Hypothalamus (tissue), 51 donors: ENCODE measurements around the gene MVD.
A peak's percentile ranks its signal among the peaks of the same experiment; 100 is the strongest.

Experiments
- DNase-seq, 51 donors: peaks; one replicate each; lab custom pipeline; 2025; lab: John Stamatoyannopoulos, UW

MVD gene, protein sequence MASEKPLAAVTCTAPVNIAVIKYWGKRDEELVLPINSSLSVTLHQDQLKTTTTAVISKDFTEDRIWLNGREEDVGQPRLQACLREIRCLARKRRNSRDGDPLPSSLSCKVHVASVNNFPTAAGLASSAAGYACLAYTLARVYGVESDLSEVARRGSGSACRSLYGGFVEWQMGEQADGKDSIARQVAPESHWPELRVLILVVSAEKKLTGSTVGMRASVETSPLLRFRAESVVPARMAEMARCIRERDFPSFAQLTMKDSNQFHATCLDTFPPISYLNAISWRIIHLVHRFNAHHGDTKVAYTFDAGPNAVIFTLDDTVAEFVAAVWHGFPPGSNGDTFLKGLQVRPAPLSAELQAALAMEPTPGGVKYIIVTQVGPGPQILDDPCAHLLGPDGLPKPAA

DNA sequence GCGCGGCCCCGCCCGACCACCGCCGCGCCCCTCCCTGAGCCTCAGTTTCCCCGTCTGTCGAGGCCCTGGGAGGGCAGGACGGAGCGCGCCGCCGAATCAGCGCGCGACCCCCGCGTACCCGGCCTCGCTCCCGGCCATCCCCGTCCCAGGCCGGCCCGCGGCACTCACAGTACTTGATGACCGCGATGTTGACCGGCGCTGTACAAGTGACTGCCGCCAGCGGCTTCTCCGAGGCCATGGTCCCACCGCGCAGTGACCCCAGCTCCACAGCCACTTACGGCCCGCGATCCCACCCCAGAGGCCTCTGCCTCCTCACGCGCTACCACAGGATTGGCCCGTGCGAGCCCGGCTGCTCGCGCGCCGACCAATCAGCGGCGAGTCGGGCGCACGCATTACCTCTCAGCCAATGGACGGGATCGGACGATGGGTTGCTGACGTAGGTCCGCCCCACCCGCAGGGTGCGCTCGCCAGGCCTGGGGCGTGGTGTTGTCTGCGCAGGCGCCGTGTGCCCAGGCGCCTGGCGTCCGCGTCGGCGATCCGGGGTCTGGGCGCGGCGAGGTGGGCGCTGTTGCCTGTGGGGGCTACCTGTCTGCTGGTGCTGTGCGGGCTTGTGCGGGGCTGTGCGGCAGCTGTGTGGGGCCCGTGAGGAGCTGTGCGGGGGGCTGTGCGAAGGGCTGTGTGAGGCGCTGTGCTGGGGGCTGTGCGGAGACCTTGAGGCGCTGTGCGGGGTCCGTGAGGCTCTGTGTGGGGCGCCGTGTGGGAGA, at the start of gene MVD:
TSS of gene MVD (minus strand) at position 249 of the 764 bp plus-strand sequence. CDS start at position 238, 11 bp downstream.
- peak; percentile 72 to 99 (median 96) for DNase-seq

DNA sequence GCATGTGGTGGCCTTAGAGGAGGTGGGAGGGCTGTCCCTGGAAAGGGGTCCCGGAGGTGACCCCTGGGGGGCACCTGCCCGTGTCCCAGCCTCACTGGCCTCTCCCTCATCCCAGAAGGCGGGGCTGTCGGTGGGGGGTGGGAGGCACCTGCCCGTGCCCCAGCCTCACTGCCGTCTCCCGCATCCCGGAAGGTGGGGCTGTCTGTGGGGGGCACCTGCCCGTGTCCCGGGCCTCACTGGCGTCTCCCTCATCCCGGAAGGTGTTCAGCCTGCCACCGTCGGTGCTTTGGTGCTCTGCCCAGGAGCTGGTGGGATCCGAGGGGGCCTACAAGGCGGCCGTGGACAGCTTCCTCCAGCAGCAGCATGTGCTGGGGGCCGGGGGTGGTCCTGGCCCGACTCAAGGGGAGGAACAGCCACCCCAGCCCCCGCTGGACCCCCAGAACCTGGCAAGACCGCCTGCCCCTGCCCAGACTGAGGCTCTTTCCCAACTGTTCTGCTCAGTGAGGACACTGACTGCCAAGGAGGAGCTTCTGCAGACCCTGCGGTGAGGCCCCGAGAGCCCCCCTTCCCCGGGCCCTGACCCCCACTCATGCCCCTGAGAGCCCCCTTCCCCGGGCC, 49.6 kb upstream of the MVD start:
- no peak for DNase-seq

DNA sequence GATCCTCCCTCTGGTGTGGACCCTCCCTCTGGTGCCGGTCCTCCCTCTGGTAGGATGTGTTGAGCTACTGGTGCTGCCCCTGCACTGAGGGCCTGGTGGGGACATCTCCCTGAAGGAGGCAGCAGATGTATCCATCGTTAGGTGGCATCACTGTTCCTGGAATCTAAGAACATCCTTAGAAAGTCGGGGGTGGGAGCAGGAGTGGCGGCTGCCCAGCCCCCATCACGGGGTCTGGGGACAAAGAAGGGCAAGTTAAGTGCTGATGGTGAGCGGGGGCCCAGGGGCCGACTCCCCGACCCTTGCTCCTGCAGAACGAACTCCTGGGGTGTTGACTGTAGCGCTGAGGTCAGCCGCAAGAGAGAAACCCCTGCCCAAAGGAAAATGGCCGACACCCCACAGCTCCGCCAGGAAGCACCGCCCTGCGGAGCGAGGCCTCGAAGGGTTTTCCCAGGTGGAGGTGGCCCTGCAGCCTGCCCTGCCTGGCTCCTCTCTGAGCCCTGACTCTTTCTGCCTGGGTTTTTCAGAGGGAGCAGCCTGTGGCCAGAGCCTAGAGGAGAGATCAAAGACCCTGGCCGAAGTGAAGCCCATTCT, 49.0 kb upstream of the MVD start:
- no peak for DNase-seq

DNA sequence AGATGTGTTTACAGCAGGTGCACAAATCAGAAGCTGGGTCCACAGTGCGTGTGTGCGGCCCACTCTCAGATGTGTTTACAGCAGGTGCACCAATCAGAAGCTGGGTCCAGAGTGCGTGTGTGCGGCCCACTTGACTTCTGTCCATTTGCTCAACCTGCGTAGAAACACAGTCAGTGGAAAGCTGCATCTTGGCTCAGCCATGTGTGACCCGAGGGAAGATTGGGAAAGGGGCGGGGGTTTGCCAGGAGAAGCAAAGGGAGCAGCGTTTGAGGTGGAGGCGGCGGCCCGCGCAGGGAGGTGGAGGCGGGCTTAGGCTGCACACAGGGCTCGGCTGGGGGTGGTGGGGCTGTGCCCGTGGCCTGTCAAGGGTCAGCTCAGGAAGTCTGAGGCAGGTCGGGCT, 47.7 kb upstream of the MVD start:
- no peak for DNase-seq

DNA sequence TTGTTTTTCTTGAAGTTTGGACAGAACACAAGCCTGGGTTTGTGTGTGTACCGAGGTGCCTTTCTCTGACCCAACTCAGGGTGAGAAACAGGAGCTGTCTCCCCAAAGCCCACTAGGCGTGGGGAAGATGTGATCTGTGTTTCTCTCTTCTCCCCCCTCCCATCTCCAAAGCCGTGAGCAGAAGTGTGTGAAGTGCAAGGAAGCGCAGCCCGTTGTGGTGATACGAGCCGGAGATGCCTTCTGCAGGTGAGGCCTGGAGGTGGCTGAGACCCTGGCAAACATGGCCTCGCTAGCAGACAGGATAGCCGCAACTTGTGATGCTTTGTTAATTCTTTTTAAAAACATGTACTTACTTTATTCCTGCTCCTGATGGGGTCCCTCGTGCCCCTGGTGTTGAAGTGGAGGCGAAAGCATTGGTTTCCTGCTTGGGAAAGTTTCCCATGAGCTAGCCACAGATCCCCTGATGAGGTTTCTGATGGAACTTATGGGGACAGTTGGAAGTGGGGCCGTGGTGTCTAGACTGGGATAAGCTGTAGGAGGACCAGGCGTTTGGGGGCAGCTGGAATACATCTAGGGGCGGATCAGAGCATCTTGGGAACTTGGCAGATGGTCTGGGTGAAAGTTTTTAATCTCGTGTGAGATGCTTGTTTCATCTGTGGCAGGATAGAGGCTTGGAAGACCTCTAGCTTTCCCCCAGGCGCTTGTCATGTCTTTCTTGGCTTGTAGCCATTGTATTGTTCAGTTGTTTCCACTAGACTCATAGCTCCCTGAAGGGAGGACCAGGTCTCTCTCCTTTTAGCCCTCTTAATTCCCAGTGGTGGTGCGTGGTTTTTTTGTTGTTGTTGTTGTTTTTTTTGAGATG, 44.3 kb upstream of the MVD start:
- no peak for DNase-seq

DNA sequence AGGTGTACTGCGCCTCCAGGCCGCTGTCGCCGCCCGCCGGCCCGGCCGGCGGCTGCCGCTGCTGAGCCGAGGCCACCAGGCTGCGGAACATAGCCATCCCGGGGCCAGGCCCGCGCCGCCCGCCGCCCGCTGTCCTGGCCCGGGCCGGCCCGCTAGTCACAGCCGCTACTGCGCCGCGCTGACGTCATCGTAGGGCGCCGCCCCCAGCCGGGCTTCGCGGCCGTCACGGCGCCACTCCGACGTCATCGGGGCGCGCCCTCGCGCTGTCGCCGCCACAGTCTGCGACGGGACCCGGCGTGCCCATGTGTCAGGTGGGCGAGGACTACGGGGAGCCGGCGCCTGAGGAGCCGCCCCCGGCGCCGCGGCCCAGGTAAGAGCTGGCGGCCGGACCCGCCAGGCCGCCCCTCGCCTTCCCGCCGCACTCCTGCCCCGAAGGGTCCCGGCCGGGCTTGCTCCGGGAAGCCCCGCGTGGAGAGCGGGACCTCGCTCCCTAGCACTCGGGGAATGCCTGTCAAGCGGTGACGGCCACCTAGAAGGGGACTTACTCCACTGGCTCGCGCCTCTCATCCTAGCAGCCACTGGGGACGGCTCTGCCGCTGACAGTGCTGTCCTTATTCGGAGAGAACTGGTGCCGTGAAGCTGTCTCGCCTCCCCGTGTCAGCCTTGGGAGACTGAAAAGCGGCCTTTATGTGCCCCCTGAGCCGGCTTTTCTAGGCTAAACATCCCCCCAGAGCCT, 43.5 kb upstream of the MVD start, which contains the start of the genes CTU2 and RNF166:
TSS of gene CTU2 (plus strand) at position 275 of the 736 bp plus-strand sequence. CDS start at position 303, 28 bp downstream.
TSS of gene RNF166 (minus strand) at position 180 of the 736 bp plus-strand sequence. CDS start at position 97, 83 bp downstream.
- DNase-seq = peak in 50 of 51 donors; percentile 32 to 94 (median 79)

DNA sequence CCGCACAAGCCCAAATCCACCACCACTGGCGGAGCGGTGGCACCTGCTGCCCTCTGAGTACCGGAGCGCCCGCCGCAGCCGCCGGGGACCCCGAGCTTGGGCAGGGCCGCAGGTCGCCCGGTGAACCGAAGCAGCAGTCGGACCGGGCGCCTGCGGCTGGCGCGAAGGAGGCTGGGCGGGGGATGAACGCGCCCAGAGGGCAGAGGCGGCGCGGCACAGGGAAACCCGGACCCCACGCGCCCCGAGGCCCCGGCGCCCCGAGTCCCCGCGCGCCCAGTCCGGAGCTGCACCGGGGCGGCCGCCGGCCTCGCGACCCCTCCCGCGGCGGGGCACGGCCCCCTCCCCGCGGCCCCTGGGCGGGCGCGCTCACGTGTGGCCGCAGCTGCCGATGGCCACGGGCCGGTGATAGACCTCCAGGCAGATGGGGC, 42.9 kb upstream of the MVD start:
- peak in 4 of 51 donors; percentile 24 to 46 (median 29) for DNase-seq

DNA sequence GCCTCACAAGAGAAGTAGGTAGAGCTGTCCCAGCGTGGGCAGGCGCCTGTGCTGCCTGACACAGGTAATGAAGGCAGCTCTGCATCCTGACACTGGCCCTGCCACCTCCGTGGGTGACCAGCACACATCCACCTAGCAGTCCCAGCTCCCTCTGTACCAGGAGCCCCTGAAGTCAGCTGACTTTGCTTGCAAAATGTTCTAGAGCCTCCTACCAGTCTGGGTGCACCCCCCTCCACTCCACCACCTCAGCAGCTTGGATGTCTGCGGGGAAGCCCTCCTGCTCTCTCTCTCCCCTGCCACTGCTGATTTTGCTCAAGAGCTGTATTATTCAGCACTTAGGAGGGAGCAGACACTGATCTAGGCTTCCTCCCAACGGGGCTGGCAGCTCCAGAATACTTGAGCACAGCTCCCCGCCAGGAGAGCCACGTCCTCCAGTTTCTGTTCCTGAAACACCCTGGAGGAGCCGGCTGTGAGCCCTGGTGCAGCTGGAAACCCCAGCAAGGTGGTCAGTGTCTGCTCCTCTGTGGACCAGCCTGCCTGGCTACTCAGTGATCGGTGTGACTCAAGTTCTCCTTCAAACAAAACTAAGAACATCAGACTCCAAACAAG, 42.3 kb upstream of the MVD start:
- peak in 16 of 51 donors; percentile 6 to 60 (median 26) for DNase-seq

DNA sequence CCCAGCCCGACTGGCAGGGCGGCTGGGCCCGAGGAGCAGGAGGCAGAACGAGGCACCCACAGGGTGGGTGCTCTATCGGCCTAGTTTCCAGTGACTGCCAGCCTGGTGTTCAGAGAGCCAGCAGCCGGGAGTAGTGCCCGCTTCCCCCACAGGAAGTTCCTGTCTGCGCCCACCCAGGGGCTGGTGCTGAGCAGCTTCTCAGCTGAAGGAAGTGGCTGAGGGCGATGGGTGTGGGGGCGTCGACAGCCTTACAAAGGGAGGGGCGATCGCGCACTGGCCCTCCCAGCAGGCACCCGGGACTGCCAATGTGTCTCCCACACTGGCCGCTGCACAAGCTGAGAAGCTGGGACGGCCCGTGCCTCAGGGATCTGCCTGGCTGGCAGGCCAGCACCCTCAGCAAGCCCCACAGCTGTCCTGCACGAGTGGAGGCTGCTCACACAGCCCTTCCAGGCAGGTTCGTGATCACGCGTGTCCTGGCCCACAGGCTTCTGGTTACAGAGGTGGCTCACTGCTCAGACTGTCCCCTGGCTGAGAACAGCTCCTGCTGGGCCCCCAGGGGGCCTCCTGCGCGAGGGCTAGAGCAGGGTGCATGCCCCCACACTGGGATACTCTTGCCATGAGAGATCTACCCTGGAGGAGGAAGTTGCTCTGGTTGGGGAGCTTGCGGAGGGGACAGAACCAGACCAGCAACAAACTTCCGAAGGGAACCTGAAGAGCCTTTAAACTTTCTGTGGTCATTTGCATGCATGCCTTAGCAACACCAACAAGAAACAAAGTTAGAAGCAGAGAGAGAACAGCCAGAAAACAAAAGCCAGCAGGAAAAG, 40.8 kb upstream of the MVD start:
- peak in 33 of 51 donors; percentile 6 to 67 (median 34) for DNase-seq

DNA sequence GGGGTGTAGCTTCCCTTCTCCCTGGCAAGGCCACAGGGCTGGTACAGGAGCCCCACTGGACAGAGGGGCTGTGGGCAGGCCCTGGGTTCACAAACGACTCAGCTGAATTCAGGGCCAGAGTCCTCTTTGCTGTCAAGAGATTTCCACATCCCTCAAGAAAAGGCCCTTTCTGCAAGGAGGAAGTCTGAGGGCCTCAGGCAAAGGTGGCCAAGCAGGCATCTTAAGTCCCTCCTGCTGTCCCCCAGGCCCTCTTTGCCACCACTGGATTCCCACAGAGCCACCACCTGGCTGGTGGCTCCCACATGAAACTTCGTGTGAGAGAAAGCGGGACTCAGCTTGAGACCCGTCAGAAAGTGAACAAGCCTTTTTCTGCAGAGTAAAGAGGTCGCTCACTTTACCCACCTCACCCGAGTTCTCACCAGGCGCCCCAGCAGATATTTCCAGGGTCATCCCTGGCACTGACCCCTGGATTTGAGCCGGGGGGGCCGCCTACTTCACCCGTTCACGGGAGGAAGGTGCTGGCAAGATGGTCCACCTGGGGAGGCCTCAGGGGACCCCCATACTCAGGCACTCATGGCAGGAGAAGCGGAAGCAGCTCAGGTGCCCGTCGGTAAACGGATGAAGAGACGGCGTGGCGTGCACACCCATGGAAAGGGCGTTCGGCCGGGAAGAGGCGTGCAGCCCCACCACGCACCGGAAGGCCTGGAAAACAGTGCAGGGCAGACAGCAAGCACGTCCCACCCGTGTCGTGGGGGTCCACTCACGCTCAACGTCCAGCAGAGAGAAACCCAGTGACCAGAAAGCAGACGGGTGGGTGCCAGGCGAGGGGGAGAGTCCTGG, 39.7 kb upstream of the MVD start:
- DNase-seq = no peak

DNA sequence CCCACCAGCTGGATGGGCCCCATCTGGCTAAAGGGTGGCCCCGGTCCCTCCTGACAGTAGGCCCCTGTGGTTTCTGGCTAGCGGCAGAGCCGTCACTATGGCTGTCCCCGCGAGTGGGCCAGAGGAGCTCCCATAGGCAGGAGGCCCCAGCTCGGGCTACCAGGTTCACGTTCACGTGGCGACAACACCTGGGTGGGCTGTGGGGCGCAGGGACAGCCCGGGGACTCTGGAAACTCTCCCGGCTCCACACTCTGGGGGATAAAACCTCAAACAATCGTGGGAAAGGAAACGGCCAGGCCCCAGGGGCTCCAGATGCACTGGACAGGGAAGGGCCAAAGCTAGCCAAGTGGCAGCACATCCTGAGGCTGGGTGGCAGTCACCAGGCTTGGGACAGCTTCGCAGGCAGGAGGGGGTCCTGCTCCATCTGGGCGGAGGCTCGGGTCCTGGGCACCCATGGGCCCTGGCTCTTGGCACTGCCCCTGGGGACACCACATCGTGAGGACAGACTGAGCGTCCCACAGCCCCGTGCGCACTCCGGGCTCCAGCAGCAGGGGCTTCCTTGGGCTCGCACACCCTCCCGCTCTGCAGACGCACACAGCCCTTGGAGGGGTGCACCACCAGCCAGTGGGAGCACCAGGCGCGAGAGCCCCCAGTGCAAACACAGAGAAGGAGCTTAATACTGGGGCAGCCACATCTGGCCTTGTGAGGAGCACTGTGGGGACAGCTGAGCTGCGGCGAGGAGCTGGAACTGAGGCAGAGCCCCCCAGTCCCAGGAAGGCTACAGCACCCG, 38.9 kb upstream of the MVD start:
- DNase-seq = no peak

DNA sequence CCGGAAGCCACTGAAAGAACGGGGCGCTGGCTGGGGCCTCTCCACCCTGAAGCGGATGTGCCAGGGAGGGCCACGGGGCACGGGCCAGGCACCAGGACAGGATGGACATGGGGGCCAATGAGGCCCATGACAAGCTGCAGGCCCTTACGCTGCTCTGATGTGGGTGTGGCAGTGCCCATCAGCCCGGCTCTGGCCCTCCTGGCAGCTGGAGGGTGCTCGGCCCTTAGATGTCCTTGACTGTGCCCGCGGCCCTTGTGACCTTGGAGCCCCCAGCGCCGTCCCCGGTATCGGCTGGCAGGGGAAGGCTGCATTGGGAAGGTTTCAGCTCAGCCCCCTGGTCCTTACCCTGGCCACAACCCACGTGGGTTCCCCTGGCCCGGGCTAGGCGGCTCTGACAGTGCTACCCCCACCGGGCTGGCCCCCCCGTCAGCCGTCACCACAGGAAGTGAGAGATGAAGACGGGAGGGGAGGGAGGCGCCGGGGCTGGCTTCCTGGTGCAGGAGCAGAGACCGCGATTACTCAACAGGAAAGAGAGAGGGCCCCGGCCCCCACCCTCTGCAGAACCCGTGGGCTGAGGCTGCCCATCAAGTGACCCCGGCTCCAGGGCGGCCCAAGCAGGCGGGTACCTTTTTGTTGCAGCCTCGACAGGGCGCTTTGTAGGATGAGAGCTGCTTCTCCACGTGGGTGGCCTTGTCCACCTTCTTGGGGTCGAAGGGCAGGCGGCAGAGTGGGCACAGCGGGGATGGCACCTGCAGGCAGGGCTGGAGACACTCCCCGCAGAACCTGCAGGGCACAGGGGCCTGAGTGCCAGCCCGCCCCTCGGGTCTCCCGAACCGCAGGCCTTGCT, 38.0 kb upstream of the MVD start:
- peak in 44 of 51 donors; percentile 4 to 72 (median 46) for DNase-seq

DNA sequence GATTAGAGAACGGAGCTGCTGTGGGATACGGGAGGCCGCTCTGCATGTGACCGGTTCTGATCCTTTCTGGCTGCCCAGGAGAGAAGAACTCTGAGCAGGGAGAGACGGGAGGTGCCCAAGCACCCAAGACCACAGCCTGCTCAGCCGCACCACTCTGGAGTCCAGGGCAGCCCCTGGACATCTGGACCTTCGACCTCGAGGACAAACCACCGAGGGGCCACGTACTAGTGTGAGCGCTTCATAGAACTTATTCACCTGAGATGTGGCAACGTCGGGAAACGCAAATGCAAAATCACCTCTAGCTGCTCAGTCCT, 37.4 kb upstream of the MVD start:
- no peak for DNase-seq

DNA sequence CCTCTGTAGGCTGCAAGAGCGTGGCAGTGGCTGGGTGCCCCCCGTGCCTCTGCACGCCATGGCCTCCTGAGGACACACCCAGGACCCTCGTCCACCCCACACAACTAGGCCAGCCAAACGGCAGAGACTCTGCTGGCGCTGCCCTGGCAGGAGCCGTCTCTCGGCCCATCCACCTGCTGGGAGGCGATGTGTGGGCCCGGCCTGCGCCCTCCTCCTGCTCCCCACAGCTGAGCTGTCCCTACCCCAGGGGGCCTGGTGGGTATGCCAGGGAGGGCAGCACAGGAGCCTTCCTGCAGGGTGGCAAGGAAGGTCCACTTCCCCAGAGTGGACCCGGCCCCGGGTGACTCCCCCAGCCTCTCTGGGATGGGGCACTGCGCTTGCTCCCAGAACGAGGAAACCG, 36.3 kb upstream of the MVD start:
- no peak for DNase-seq

DNA sequence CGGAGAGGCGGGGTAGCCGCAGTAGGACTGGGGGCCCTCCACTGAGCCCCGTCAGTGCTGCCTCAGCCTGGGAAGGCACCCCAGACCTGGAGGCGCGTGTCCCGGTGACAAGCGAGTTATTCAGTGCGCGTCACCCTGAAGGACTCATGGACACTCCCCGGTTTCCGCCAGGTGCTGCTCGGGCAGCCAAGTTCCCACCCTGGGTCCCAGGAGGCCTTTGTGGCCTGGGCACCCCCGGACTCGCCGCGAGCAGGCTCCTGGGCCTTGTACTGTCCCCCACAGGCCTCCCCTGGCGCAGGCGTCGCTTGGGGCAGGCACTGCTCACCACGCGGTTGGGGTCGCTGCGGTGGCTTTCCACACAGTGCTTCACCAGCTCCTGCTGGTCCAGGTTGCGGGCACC, 35.8 kb upstream of the MVD start:
- DNase-seq = no peak
